ENCODE results near the gene C9orf40.

C9orf40 gene

GRCh38 chr9:74920944-74921626 lies 31.6 kb downstream of the C9orf40 start:
- no peak for TF ChIP-seq CTCF (IDR thresholded peaks at IDR 0.05; ENCODE audit: control insufficient read depth, insufficient read depth, low read depth, low read length, missing control alignments)
- no peak overlapping the region for H3K4me3 ChIP-seq (ENCODE audit: control insufficient read depth, low read depth, low read length)
- DNase-seq (ENCODE audit: low read depth), result no peak

- H3K4me3 ChIP-seq (ENCODE audit: control insufficient read depth, low read depth, low read length), result no peak overlapping the region
- TF ChIP-seq CTCF (IDR thresholded peaks at IDR 0.05; ENCODE audit: control insufficient read depth, insufficient read depth, low read depth, low read length, missing control alignments), result no peak
- no peak for DNase-seq (ENCODE audit: low read depth)
Measured at GRCh38 chr9:74910036-74910435, 42.7 kb downstream of the C9orf40 start.

- TF ChIP-seq CTCF (IDR thresholded peaks at IDR 0.05; ENCODE audit: control insufficient read depth, insufficient read depth, low read depth, low read length, missing control alignments), result no peak
- H3K4me3 ChIP-seq (ENCODE audit: control insufficient read depth, low read depth, low read length), result no peak overlapping the region
- no peak for DNase-seq (ENCODE audit: low read depth)
Measured at GRCh38 chr9:74908665-74909064, 44.0 kb downstream of the C9orf40 start.

- TF ChIP-seq CTCF (IDR thresholded peaks at IDR 0.05; ENCODE audit: control insufficient read depth, insufficient read depth, low read depth, low read length, missing control alignments), result no peak
- no peak for DNase-seq (ENCODE audit: low read depth)
- H3K4me3 ChIP-seq (ENCODE audit: control insufficient read depth, low read depth, low read length), result no peak overlapping the region
Measured at GRCh38 chr9:74907085-74907484, 45.6 kb downstream of the C9orf40 start.

- TF ChIP-seq CTCF (IDR thresholded peaks at IDR 0.05; ENCODE audit: control insufficient read depth, insufficient read depth, low read depth, low read length, missing control alignments), result no peak
- no peak for DNase-seq (ENCODE audit: low read depth)
- H3K4me3 ChIP-seq (ENCODE audit: control insufficient read depth, low read depth, low read length), result no peak overlapping the region
Measured at GRCh38 chr9:74901001-74901400, 51.7 kb downstream of the C9orf40 start.
